Sigmoid colon (tissue), 4 donors: ENCODE data around the gene NGRN.

Experiments used
- CTCF ChIP-seq, 4 experiments: fragments of 450-650 bp in 3 of 4; fragments of 200-600 bp in 1 of 4; IDR thresholded peaks; one replicate each; pipeline ENCODE4 v1.5.1; 2016 to 2019; ENCODE audit warnings: antibody characterized with exemption in 4 of 4, mild to moderate bottlenecking in 3 of 4, moderate library complexity in 2 of 4
- EP300 ChIP-seq, 4 donors: sonication (generic); formaldehyde crosslinking; IDR thresholded peaks; one replicate each; pipeline ENCODE4 v1.6.1; 2017; ENCODE audit warnings: antibody characterized with exemption in 4 of 4
- POLR2A ChIP-seq, 2 donors: fragments of 450-650 bp; IDR thresholded peaks; one replicate each; pipeline ENCODE4 v1.6.1; 2016; ENCODE audit warnings: antibody characterized with exemption in 2 of 2, mild to moderate bottlenecking in 2 of 2, moderate library complexity in 2 of 2
- POLR2AphosphoS5 ChIP-seq, 4 donors: sonication (generic); formaldehyde crosslinking; IDR thresholded peaks; one replicate each; pipeline ENCODE4 v1.6.1; 2017; ENCODE audit warnings: antibody characterized with exemption in 4 of 4

- TF ChIP-seq CTCF (IDR thresholded peaks at IDR 0.05): no peak
- no peak for TF ChIP-seq POLR2A (IDR thresholded peaks at IDR 0.05)
- TF ChIP-seq POLR2AphosphoS5 (IDR thresholded peaks at IDR 0.05): no peak
- TF ChIP-seq EP300 (IDR thresholded peaks at IDR 0.05): no peak
These were observed 29.8 kb downstream of the NGRN start for GRCh38 chr15:90295270-90295648.
